T47D (cell line): Measurements from ENCODE around the gene ONECUT2.
"Not testable (repeated sequence)": the region's sequence is repeated elsewhere in the genome, so short reads cannot be mapped to it uniquely, and the experiment has no call there.

Experiments
- DNase-seq, 2 experiments: peaks; one replicate each; pipeline versions ENCODE4 v3.0.0 to v3.0.0-alpha.2; 2011 to 2012; ENCODE audit warnings: low read depth in 1 of 2, low spot score in 1 of 2
- JUND ChIP-seq: IDR thresholded peaks from 2 replicates; pipeline ENCODE4 v1.6.1; 2012; ENCODE audit warnings: low read depth
- in situ Hi-C: cut with HindIII; loops from 2 replicates; pipeline ENCODE4 v1.10.0; 2016; ENCODE audit warnings: low sequenced_read_pairs, low pct_unique_long_range_greater_than_20kb

Gene ONECUT2

DNA sequence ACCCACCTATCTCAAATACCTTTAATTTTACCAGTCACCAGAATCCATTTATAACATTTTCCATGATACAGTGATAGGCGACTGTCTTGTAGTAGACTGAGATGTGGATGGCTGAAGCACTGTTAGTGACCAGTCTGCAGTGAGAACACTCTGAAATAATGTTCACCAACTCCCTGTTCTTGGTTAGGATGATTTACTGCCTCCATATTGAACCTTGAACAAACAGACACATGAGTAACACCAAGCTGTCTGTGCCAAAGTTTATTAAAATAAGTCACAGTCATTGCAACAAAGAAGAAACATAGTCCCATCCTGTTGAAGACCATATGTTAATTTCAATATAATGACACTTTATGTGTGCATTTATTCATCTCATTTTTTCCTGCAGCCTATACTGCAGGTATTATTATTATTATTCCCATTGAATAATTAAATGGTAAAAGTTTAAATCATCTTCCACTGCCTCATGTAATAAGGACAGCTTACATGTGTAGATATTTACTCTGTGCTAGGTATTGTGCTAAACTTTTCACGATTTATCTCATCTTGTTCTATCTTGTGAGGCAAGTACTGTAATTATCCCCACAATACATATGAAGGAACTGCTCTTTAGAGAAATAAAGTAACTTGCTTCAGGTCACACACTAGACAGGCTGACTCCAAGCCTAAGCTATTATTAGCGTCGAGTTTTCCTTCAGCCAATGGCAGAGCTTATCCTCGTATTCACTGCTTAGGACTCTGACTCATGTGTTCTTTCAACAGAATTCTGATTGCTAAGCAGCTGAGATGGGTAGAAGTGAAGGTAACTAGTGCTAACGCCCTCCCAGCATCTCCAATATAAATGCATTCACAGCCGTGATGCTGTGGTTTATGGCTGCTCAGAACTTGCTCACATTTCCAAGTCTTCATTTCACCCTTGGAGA, 62.5 kb downstream of the ONECUT2 start:
- TF ChIP-seq JUND = no peak
- in situ Hi-C loops = no loop called here
- no peak for DNase-seq

DNA sequence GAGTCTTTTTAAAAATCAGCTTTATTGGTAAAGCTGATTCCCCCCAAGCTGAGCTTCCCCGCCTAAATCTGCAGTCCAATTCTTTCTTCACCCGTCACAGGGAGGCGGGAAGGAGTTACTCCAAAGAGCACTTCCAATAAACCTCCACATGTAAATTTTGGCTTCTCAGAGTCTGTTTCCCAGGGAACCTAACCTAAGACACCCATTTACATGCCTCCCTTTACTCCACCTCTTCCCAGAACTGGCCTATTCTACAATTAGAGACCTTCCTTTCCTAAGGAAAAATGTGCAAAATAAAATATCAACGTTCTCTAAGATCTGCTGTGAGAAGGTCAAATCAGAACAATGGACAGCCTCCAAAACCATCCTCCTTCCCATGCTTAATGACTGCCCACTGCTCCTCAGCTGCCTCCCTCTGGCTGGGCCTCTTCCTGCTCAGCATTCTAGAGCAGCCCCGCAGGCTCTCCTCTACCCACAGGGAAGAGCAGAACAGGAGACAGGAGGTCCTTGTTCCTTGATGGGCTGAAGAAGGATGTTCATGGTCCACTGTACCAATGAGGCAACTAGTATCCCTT, 63.6 kb downstream of the ONECUT2 start:
- no peak for DNase-seq
- TF ChIP-seq JUND = no peak
- in situ Hi-C loops = no loop called here

DNA sequence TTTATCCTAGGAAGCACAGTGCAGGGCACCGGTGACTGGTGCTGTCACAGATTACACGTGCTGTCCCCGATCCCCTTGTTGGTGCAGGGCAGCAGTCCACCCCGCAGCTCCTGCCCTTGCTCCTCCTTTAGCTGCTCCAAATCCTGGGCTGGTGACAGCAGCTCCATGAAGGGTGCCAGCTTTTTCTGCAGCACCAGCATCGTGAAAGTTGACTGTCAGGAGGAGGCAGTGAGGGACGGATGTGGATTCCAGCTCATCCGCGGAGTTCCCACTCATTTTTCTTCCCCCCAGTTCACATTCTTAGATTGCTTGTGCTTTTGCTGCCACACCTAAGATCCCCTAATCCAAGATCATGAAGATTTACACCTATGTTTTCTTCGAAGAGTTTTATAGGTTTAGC, 67.5 kb downstream of the ONECUT2 start:
- no peak for TF ChIP-seq JUND
- in situ Hi-C loops = no loop called here
- no peak for DNase-seq

DNA sequence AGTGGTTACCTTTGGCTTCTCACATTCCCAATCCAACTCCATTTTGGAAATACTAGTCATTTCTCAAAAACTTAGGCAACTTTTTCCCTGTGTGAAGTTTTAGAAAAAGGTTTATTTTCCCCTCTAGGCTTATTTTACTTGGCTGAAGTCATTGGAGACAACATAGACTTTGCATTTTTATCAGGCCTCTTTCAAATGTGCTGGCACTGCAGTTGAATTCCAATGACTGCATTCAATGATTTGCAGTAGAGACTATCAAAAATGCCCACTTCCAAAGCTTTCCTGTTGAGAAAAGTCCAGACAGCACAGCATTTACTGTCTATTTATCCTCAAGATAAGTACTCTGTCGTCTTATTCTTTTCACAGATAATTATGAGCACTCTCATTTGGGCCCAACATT, 70.1 kb downstream of the ONECUT2 start:
- TF ChIP-seq JUND = no peak
- no peak for DNase-seq
- in situ Hi-C loops = no loop called here

DNA sequence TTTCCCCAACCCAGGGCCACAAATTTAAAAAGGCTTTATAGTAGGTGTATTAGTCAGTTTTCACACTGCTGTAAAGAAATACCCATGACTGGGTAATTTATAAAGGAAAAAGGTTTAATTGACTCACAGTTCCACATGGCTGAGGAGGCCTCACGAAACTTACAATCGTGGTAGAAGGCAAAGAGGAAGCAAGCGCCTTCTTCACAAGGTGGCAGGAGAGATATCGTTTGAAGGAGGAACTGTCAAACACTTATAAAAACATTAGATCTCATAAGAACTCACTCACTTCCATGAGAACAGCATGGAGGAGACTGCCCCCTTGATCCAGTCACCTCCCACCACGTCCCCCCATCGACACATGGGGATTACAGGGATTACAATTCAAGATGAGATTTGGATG, 80.9 kb downstream of the ONECUT2 start:
- in situ Hi-C loops = no loop called here
- DNase-seq = no peak
- TF ChIP-seq JUND = no peak

- no peak for TF ChIP-seq JUND
- DNase-seq = no peak
- in situ Hi-C loops = no loop called here
Observed at GRCh38 chr18:57518533-57518932, 83.4 kb downstream of the ONECUT2 start.

GRCh38 chr18:57519668-57520424, 84.7 kb downstream of the ONECUT2 start:
- in situ Hi-C loops = no loop called here
- DNase-seq = peak in 1 of 2 experiments; percentile 15
- TF ChIP-seq JUND = no peak

GRCh38 chr18:57522348-57522747, 87.2 kb downstream of the ONECUT2 start:
- DNase-seq, in situ Hi-C loops: not testable (repeated sequence)

- in situ Hi-C loops = no loop called here
- TF ChIP-seq JUND = no peak
- DNase-seq = no peak
Observed at GRCh38 chr18:57523171-57523956, 88.2 kb downstream of the ONECUT2 start.

DNA sequence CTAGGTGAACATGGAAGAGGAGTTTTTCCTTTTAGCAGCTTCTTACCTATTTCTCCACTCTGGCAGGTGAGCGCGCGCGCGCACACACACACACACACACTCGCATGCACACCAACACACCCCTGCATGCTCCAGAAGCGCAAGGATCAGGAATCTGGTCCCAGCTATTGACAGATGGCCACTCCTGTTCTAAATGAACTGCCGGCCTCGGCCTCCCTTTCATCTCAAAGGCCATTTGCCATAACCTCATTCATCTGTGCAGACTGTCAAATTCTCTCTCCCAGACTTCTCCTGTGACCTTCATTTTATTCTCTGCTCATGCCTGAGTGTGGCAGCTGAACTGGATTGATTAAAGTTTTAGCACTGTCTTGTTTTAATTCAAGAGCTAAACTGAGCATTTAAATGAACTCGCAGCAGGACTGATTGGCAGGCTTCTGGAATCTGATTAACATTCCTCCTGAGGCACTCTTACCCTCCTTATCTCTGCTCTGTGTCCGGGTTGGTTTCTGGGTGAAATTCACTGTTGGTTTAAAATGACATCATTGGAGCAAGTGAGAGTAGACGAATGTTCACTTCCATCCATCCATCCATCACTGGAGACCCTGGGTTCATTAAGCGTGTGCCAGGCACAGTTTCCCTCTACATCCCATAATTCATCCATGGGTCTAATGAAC, 92.5 kb downstream of the ONECUT2 start:
- TF ChIP-seq JUND = no peak
- no peak for DNase-seq
- in situ Hi-C loops = no loop called here

DNA sequence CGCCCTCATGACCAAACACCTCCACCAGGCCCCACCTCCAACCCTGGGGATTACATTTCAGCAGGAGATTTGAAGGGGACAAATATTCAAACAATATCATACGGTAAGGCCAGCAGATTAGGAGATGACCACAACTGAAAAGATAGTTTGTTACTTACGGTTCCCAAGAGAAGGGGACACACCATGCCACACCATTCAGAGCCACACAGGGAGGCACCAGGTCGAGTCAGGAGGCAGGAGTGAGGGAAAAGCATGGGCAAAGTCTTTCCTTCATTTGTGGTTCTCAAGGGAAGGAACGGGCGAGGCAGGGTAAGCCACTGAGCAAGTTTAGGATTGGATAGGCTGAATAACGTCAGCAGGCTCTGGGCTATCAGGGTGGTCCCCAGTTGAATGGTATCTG, 94.0 kb downstream of the ONECUT2 start:
- no peak for TF ChIP-seq JUND
- DNase-seq = no peak
- in situ Hi-C loops = no loop called here
